ENCODE measurements around the gene STAG1.

DNA sequence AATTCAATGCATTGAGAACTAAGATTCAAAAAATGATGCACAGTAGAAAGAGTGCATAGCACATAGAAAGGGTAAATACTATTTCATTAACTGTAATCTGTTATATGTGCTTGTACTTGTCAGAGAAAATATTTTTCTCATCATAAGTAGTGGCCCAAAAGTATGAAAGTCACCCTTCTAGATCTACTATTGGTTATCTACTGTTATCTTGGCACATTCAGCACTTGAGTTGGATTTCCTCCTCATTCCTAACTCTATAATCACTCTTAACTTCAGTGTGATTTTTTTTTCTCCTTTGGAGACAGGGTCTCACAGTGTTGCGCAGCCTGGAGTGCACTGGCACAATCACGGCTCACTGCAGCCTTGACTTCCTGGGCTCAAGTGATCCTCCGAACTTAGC is 307.6 kb downstream of the STAG1 start:
- TF ChIP-seq CREM (IDR thresholded peaks at IDR 0.05) (no peak), CREM (CRISPR knock-in tag; IDR thresholded peaks at IDR 0.05) (no peak), TCF12 (IDR thresholded peaks at IDR 0.05) (no peak), TCF12 (CRISPR knock-in tag; IDR thresholded peaks at IDR 0.05) (no peak), ETV5 (CRISPR knock-in tag; IDR thresholded peaks at IDR 0.05; ENCODE audit: borderline replicate concordance) (no peak), FOXK1 (CRISPR knock-in tag; IDR thresholded peaks at IDR 0.05; ENCODE audit: borderline replicate concordance, low read depth) (no peak), POLR2G (IDR thresholded peaks at IDR 0.05; ENCODE audit: low read depth, low read length) (no peak), TAF1 (CRISPR knock-in tag; IDR thresholded peaks at IDR 0.05) (no peak), RAD21 (CRISPR knock-in tag; IDR thresholded peaks at IDR 0.05) (no peak), ZFYVE20 (CRISPR knock-in tag; IDR thresholded peaks at IDR 0.05; ENCODE audit: borderline replicate concordance, low read depth) (no peak)
- TF ChIP-seq, protein P1, sequence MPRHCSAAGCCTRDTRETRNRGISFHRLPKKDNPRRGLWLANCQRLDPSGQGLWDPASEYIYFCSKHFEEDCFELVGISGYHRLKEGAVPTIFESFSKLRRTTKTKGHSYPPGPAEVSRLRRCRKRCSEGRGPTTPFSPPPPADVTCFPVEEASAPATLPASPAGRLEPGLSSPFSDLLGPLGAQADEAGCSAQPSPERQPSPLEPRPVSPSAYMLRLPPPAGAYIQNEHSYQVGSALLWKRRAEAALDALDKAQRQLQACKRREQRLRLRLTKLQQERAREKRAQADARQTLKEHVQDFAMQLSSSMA (CRISPR knock-in tag; IDR thresholded peaks at IDR 0.05): no peak
- TF ChIP-seq, protein P2, sequence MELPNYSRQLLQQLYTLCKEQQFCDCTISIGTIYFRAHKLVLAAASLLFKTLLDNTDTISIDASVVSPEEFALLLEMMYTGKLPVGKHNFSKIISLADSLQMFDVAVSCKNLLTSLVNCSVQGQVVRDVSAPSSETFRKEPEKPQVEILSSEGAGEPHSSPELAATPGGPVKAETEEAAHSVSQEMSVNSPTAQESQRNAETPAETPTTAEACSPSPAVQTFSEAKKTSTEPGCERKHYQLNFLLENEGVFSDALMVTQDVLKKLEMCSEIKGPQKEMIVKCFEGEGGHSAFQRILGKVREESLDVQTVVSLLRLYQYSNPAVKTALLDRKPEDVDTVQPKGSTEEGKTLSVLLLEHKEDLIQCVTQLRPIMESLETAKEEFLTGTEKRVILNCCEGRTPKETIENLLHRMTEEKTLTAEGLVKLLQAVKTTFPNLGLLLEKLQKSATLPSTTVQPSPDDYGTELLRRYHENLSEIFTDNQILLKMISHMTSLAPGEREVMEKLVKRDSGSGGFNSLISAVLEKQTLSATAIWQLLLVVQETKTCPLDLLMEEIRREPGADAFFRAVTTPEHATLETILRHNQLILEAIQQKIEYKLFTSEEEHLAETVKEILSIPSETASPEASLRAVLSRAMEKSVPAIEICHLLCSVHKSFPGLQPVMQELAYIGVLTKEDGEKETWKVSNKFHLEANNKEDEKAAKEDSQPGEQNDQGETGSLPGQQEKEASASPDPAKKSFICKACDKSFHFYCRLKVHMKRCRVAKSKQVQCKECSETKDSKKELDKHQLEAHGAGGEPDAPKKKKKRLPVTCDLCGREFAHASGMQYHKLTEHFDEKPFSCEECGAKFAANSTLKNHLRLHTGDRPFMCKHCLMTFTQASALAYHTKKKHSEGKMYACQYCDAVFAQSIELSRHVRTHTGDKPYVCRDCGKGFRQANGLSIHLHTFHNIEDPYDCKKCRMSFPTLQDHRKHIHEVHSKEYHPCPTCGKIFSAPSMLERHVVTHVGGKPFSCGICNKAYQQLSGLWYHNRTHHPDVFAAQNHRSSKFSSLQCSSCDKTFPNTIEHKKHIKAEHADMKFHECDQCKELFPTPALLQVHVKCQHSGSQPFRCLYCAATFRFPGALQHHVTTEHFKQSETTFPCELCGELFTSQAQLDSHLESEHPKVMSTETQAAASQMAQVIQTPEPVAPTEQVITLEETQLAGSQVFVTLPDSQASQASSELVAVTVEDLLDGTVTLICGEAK (IDR thresholded peaks at IDR 0.05): no peak
- TF ChIP-seq, protein P2 (CRISPR knock-in tag; IDR thresholded peaks at IDR 0.05): no peak
- TF ChIP-seq, protein P3, sequence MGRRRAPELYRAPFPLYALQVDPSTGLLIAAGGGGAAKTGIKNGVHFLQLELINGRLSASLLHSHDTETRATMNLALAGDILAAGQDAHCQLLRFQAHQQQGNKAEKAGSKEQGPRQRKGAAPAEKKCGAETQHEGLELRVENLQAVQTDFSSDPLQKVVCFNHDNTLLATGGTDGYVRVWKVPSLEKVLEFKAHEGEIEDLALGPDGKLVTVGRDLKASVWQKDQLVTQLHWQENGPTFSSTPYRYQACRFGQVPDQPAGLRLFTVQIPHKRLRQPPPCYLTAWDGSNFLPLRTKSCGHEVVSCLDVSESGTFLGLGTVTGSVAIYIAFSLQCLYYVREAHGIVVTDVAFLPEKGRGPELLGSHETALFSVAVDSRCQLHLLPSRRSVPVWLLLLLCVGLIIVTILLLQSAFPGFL (CRISPR knock-in tag; IDR thresholded peaks at IDR 0.05): no peak
- TF ChIP-seq, protein P4, sequence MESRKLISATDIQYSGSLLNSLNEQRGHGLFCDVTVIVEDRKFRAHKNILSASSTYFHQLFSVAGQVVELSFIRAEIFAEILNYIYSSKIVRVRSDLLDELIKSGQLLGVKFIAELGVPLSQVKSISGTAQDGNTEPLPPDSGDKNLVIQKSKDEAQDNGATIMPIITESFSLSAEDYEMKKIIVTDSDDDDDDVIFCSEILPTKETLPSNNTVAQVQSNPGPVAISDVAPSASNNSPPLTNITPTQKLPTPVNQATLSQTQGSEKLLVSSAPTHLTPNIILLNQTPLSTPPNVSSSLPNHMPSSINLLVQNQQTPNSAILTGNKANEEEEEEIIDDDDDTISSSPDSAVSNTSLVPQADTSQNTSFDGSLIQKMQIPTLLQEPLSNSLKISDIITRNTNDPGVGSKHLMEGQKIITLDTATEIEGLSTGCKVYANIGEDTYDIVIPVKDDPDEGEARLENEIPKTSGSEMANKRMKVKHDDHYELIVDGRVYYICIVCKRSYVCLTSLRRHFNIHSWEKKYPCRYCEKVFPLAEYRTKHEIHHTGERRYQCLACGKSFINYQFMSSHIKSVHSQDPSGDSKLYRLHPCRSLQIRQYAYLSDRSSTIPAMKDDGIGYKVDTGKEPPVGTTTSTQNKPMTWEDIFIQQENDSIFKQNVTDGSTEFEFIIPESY (CRISPR knock-in tag; IDR thresholded peaks at IDR 0.05): no peak

All from HepG2 (cell line).